HG03558 (cell line): ENCODE measurements around the gene GBX1.

ENCODE experiments used
- ATAC-seq: cut with Tn5 transposase; IDR thresholded peaks from one replicate; pipeline ENCODE4 v1.9.1; 2021; ENCODE audit warnings: moderate number of reproducible peaks; ENCODE audit not compliant: unreplicated experiment; ENCODE audit errors: extremely low read depth

GBX1 gene

DNA sequence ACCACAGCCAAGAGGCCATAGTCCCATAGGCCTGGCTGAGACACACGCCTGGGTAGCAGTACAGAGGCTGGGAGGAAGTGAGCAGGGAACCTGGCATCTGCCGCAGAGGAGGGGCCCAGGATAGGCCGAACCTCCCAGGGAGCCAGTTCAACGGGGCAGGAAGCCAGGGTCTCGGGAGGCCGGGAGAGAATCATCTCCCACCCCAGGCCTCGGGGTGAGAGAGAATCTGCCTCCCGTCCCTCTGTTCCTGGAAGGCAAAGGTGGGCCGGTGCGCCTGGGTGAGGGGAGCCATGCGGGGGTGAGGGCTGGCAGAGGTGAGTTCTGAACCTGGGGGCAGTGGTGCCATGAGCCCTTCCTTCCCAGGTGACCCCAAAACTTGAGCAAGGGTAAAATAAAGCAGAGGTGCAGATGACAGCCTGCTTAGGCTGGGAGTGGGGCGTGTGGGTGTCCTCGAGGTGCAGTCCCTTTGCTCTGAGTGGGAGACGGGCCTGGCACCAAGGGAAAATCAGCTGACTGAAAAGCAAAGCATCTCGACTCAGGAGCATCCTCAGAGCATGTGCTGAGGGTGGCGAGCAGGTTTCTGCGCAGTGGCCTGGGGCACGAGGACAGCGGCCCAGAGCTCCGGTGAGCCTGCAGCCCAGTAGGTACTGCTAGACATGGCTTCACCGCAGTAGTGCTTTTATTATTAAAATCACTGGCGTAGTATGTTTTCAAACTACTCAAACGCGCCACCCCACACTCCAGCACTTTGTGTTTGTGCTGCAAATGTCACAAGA lies 65.7 kb downstream of the GBX1 start:
- no peak for ATAC-seq

DNA sequence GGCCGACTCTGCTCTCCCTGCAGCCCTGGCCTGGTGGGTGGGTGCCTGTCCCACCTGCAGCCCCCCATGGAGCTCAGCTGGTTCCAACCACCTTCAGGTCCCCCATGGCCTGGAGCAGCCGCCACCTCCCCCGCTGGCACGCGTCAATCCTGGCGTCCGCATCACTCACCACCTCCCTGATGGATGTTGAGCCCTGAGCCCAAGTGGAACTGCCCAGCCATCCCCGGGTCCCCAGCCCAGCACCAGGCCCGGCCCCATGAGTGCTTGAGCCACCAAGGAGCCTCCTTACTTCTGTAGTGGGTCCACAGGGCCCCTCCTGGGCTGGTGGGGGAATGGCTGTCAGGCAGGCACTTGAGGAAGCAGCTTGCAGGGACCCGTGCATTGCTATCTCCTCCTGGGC lies 66.6 kb downstream of the GBX1 start:
- ATAC-seq = no peak

DNA sequence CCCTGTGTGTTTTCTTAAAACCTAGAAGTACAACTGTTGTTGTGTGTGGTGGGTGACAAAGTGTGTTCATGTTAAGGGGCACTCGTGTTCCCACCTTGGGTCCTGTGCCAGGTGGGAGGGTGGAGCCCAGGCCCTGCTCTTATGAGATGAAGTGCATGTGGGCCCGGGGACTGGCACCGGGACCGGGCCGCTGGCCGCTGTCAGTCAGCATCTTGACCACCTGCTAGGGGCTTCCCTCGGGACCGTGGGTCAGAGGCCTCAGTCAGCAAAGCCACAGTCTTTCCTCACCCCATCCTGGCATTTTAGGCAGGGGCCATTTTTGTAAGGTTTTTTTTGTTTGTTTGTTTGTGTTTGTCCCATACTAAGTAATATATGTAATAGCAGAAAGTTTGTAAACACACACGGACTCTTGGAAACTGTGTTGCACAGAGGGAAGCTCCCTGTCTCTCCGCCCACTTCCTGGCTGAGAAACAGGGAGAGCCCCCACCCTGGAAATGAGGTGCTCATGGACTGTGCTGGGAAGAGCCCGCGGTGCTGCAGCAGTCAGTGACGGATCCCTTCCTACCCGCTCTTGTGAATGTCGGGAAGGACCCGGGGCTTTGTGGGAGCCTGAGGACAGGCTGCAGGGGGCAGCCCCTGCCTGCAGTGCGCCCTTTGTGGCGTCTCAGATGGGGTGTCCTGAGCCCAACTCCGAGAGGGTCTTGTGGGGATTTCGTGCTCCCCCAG lies 67.8 kb downstream of the GBX1 start:
- no peak for ATAC-seq
